Pancreas (tissue), 10 donors: ENCODE data around the gene SLC23A3. TPM values are rescaled to one million over a fixed set of nuclear protein-coding genes. Genes with fewer than 3 reads are reported as not detected.
A peak's percentile ranks its signal among the peaks of the same experiment; 100 is the strongest.

Experiments used
- ATAC-seq, 4 donors: fragments of 200-7000 bp; cut with Tn5 transposase; one replicate each; pipeline versions ENCODE4 v1.8.0 to v1.9.1; 2020; ENCODE audit warnings: mild to moderate bottlenecking in 4 of 4, moderate library complexity in 4 of 4
- DNase-seq, 6 donors: peaks; one replicate each; pipeline ENCODE4 v3.0.0-alpha.2; 2020
- FAIRE-seq: peaks from 2 replicates; lab custom pipeline; 2012; peaks lifted over from hg19 to GRCh38; lab: Jason Lieb, UNC
- H3K27ac ChIP-seq, 4 donors: fragments of 200-600 bp; sonication (generic); 1 replicate in 3 of 4; 2 replicates in 1 of 4; pipeline versions ENCODE4 v1.5.0 to v1.8.0; 2020
- H3K27me3 ChIP-seq, 4 donors: fragments of 200-600 bp; one replicate each; pipeline ENCODE4 v1.8.0; 2021
- H3K36me3 ChIP-seq, 3 donors: fragments of 200-600 bp; sonication (generic) in 1 of 3; one replicate each; pipeline versions ENCODE4 v1.5.0 to v1.8.0; 2020 to 2021
- H3K4me1 ChIP-seq, 3 donors: fragments of 200-600 bp; one replicate each; pipeline ENCODE4 v1.8.0; 2021
- H3K4me3 ChIP-seq, 4 donors: fragments of 200-600 bp; sonication (generic) in 2 of 4; one replicate each; pipeline versions ENCODE4 v1.5.0 to v1.8.0; 2020 to 2021
- H3K9me3 ChIP-seq, 4 donors: fragments of 200-600 bp; one replicate each; pipeline ENCODE4 v1.8.0; 2021
- WGBS, 2 donors: extraction: QIAGEN DNeasy Blood & Tissue Kit; methylation state at CpG; one replicate each; pipeline ENCODE4 v1.1.7; 2013; 5-methylcytosine and 5-hydroxymethylcytosine counted together
- intact Hi-C, 3 donors: fragments of 100-400 bp; cut with DNase I; formaldehyde crosslinking; loops; one replicate each; pipeline versions ENCODE4 v1.11.1 to v1.14.2; 2022
- polyA plus RNA-seq, 2 donors: library from polyadenylated mRNA; stranded (reverse); fragments of 200-250 nt; gene quantifications; one replicate each; pipeline ENCODE4 v1.2.3, GENCODE V29; 2013
- total RNA-seq, 6 donors: library from RNA; stranded (reverse); fragmentation: NEBNext Ultra II Directional in 4 of 6; extraction: Animal tissue kit (Norgen Biotek cat#: 25700) in 4 of 6; gene quantifications; one replicate each; pipeline versions ENCODE4 v1.2.1 to v1.2.4, GENCODE V29; 2021 to 2023
- TF ChIP-seq, protein P1 (sequence below), 4 donors: fragments of 200-600 bp; sonication (generic) in 3 of 4; IDR thresholded peaks; one replicate each; pipeline versions ENCODE4 v1.5.0 to v1.8.0; 2021; ENCODE audit warnings: antibody characterized with exemption in 4 of 4
- donor health status: healthy with polysubstance abuse.
- donor health status: DM: no; HTN: no; CAD: no; lungs with moderate emphysema.
- donor health status: DM: no; HTN: no; CAD: no.
- donor health status: control.
- donor health status: control.
- donor health status: Bipolar disorder and iron deficiency.
- donor health status: DM: yes; HTN: yes; CAD: no.
- donor health status: DM: no; HTN: no; CAD: no.
- donor health status: DM: no; HTN: no; CAD: no.
- donor health status: DM: yes; HTN: yes; CAD: no.

SLC23A3 gene
- total and polyA plus RNA-seq, 8 donors = 0.16 to 3.0 (median 0.92) TPM

DNA sequence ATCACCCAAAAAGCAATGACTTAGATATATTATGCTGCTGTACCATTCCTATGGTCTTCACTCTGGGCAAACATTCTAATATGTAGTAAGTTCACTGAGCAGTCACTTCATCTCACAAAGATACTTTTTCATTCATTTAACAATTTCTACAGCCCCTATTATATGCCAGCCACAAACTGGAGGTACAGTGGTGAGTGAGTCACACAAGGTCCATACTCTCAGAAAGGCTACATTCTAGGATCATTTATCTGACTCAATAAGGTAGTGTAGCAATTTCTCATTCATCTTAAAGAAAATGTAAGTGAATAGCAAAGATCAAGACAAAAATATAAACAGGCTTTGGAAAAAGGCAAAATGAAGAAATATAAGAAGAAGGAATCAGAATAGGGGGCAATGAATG, 49.7 kb downstream of the SLC23A3 start:
- FAIRE-seq = no peak
- DNase-seq = no peak
- Histone ChIP-seq H3K27me3 (no peaks in the 10 kb centered on the region), H3K4me1 (peaks cover 12 to 27% (median 17%) of the 10 kb centered on the region in 3 donors), H3K4me3 (no peak overlapping the region), H3K36me3 (no peaks in the 10 kb centered on the region), H3K27ac (no peak overlapping the region), H3K9me3 (no peaks in the 10 kb centered on the region)
- no peak for ATAC-seq
- TF ChIP-seq, protein P1, sequence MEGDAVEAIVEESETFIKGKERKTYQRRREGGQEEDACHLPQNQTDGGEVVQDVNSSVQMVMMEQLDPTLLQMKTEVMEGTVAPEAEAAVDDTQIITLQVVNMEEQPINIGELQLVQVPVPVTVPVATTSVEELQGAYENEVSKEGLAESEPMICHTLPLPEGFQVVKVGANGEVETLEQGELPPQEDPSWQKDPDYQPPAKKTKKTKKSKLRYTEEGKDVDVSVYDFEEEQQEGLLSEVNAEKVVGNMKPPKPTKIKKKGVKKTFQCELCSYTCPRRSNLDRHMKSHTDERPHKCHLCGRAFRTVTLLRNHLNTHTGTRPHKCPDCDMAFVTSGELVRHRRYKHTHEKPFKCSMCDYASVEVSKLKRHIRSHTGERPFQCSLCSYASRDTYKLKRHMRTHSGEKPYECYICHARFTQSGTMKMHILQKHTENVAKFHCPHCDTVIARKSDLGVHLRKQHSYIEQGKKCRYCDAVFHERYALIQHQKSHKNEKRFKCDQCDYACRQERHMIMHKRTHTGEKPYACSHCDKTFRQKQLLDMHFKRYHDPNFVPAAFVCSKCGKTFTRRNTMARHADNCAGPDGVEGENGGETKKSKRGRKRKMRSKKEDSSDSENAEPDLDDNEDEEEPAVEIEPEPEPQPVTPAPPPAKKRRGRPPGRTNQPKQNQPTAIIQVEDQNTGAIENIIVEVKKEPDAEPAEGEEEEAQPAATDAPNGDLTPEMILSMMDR (IDR thresholded peaks at IDR 0.05) = no peak
- intact Hi-C loops = no loop called here

DNA sequence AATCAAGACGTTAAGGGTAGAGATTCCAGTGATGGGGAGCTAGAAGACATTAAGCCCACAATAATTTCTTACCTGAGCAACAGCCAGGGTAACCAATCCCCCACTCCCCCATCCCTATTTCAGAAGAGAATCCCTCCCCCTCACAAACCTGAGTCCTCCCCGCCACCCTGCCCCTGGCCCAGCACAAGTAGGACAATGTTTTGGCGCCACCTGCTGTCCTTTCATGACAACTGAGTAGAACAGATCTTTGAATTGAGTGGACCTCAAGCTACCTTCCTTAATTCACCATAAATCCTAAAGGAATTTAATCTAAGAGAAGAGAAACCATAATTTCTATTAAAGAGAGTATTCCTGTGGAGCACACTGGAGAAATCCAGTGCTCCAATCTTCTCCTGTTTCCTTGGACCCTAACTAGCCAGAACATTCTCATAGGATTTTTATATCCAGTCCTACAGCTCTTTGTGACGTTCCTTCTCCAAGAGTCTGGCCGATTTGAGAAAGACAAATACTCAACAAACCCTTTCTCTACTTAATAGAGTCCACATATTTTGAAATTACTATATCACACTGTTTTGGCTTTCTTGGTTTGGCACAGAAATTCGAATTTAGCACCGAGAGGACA, 50.3 kb downstream of the SLC23A3 start:
- FAIRE-seq (no peak), ATAC-seq (peak; percentile 64 to 73 (median 68)), DNase-seq (peak; percentile 38 to 77 (median 60))
- Histone ChIP-seq H3K9me3 (no peaks in the 10 kb centered on the region), H3K4me3 (no peak overlapping the region), H3K4me1 (peaks cover 12 to 22% (median 14%) of the 10 kb centered on the region in 3 donors), H3K27me3 (no peaks in the 10 kb centered on the region), H3K36me3 (no peaks in the 10 kb centered on the region), H3K27ac (no peak overlapping the region)
- TF ChIP-seq, protein P1 (IDR thresholded peaks at IDR 0.05) = peak; percentile 40 to 61 (median 55)
- intact Hi-C loops = loop anchor here in 2 of 3 donors (5.0 kb wide), 2 partner anchors 47 to 62 kb away; no protein-coding TSS in a partner anchor
- 49 to 53% methylated on average over 7 of the region's 7 CpGs for WGBS, 2 donors

DNA sequence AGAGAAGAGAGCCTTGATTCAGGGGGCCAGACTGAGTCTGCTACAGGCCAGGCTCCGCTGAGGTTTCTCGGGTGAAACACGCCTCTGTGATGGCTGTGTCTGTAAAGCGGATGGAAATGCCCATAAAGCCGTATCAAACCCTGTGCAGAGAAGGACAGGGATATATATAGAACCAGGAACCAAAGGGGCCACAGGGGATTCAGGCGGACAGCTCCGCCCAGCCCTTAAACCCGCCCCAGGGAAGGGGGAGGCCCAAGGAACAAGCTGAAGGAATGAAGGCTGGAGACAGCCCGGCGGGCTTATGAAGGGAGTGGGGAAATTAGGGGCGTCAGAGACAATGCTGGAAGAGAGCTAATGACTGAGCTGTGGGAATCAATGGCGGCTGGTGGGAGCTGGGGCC, 51.3 kb downstream of the SLC23A3 start:
- Histone ChIP-seq H3K27ac (no peak overlapping the region), H3K27me3 (no peaks in the 10 kb centered on the region), H3K36me3 (no peaks in the 10 kb centered on the region), H3K4me1 (peaks cover 12 to 19% (median 13%) of the 10 kb centered on the region in 3 donors), H3K4me3 (no peak overlapping the region), H3K9me3 (no peaks in the 10 kb centered on the region)
- intact Hi-C loops = loop anchor here in 2 of 3 donors (5.0 kb wide), 2 partner anchors 46 to 61 kb away; no protein-coding TSS in a partner anchor
- TF ChIP-seq, protein P1 (IDR thresholded peaks at IDR 0.05) = no peak
- ATAC-seq (no peak), DNase-seq (no peak), FAIRE-seq (no peak)
- 82 to 87% methylated on average over 12 of the region's 12 CpGs for WGBS, 2 donors

DNA sequence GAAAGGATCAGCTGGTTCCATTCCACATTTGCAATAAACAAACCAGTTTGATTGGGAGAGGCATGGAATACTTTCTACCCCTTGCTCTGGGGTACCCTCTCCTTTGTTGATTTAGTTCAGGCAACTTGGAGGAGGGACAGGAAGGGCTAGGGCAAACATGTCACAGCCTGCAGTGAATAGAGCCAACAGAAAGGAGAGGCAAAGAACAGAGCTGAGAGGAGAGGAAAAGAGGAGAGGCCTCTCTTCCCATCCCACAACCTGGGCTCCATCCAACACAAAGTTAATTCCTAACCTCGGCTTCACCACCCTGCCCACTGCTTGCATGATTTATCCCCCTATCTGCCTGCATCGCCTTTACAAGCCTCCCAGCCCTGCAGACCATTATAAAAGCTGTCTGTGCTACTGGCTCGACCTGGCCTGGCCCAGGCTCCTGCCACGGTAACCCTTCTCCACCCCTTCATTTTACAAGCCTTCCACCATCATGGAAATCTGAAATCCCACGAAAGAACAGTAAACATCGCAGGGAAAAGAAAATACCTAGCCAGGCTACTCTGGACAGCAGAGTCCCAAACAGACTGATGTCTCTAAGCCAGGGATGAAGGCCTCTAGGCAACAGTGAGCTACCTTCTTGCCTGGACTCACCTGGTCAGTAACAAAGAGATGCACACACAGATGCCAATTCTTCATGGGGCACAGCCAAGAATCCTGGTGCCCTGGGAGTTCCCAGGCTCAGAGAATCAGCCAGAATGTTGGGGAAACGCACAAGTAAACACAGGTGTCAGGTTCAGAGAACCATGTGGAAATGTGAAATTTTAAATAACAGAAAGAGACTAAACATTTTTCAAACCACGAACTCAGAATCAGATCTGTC, 52.8 kb downstream of the SLC23A3 start:
- FAIRE-seq (no peak), ATAC-seq (peak in 2 of 4 donors; percentile 41 to 51), DNase-seq (peak in 1 of 6 donors; percentile 17)
- peaks cover 2 to 6% (median 4%) of the 10 kb centered on the region in 3 donors for H3K4me1 ChIP-seq
- no peaks in the 10 kb centered on the region for H3K27me3 ChIP-seq
- 54 to 65% methylated on average over 8 of the region's 8 CpGs for WGBS, 2 donors
- no peaks in the 10 kb centered on the region for H3K36me3 ChIP-seq
- intact Hi-C loops = loop anchor here in 2 of 3 donors (5.0 kb wide), 2 partner anchors 45 to 60 kb away; no protein-coding TSS in a partner anchor
- TF ChIP-seq, protein P1 (IDR thresholded peaks at IDR 0.05) = no peak
- no peak overlapping the region for H3K27ac ChIP-seq
- H3K9me3 ChIP-seq = no peaks in the 10 kb centered on the region
- no peak overlapping the region for H3K4me3 ChIP-seq
